ENCODE results near the gene CD276. TPM values are rescaled to one million over a fixed set of nuclear protein-coding genes. Genes with fewer than 3 reads are reported as not detected.

Gene CD276
- total RNA-seq, 1 experiment from 2014 or later: 136 TPM

DNA sequence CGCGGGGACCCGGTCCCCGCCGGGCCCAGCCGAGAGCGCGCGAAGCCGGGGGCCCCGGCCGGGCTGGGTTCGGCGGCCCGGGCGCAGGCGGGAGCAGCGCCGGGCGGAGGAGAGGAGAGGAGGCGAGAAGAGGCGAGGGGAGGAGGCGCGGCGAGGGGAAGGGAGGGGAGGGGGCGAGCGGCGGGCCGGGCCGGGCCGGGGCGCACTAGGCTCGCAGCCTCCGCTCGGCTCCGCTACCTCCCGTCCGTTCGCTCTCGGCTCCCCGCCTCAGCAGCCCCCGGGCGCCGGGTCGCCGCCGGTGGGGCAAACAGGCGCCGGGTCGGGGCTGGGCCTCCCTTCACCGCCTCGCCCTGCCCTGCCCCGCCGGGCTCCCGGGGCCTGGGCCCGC, 68.6 kb downstream of the CD276 start:
- Histone ChIP-seq H3K27me3 (ENCODE audit: control insufficient read depth, insufficient read depth, low read length) (peaks cover 12% of the 10 kb centered on the region), H3K36me3 (replicated peaks; ENCODE audit: control insufficient read depth, insufficient read depth, low read length) (no peaks in the 10 kb centered on the region)
- peak; percentile 93 for DNase-seq

GRCh38 chr15:73753250-73754130, 69.3 kb downstream of the CD276 start, which contains the start of gene INSYN1:
TSS of gene INSYN1 (minus strand) at chr15:73753351. CDS start at chr15:73751130, 2,221 bp downstream.
- DNase-seq: peak; percentile 87
- Histone ChIP-seq H3K36me3 (replicated peaks; ENCODE audit: control insufficient read depth, insufficient read depth, low read length) (no peaks in the 10 kb centered on the region), H3K27me3 (ENCODE audit: control insufficient read depth, insufficient read depth, low read length) (peaks cover 14% of the 10 kb centered on the region), H3K4me3 (ENCODE audit: insufficient read depth, low read depth, low read length) (peak within 1 kb of the TSS; percentile 71)

More for the DNA sequence above, 68.6 kb downstream of the CD276 start:
- peak overlapping the region; percentile 71 for H3K4me3 ChIP-seq (ENCODE audit: insufficient read depth, low read depth, low read length)

DNA sequence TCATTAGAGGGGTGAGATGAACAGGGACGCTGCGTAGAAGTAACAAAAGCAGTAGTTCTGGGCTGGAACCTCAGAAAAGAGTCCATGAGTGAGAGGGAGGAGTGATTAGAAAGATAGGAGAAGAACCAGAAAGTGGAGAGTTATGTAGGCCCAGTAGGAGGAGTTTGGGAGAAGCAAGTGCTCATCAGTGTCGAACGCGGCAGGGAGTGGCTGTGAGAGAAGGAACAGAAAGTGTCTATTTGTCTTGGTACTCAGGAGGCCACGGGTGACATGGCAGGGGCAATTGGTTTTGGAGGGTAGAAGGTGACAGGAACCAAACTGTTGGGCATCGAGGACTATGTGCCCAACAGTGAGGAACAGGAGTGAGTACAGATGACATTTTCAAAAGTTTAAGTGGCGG, 70.3 kb downstream of the CD276 start:
- Histone ChIP-seq H3K4me3 (ENCODE audit: insufficient read depth, low read depth, low read length) (no peak overlapping the region), H3K27me3 (ENCODE audit: control insufficient read depth, insufficient read depth, low read length) (peaks cover 14% of the 10 kb centered on the region), H3K36me3 (replicated peaks; ENCODE audit: control insufficient read depth, insufficient read depth, low read length) (no peaks in the 10 kb centered on the region)
- peak; percentile 32 for DNase-seq

DNA sequence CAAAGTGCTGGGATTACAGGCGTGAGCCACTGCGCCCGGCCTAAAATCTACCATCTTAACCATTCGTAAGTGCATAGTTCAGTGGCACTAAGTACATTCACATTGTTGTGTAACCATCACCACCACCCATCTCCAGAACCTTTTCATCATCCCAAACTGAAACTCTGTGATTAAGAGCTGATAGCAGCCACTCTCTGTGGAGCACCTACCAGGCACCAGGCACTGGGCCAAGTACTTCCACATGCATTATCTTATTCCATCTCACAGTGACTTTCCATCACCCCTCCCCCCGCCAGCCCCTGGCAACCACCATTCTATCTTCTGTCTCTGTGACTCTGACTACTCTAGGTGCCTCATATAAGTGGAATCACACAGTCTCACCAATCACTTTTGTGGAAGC, 71.3 kb downstream of the CD276 start:
- Histone ChIP-seq H3K27me3 (ENCODE audit: control insufficient read depth, insufficient read depth, low read length) (peaks cover 14% of the 10 kb centered on the region), H3K4me3 (ENCODE audit: insufficient read depth, low read depth, low read length) (no peak overlapping the region), H3K36me3 (replicated peaks; ENCODE audit: control insufficient read depth, insufficient read depth, low read length) (no peaks in the 10 kb centered on the region)
- no peak for DNase-seq

- Histone ChIP-seq H3K4me3 (ENCODE audit: insufficient read depth, low read depth, low read length) (no peak overlapping the region), H3K27me3 (ENCODE audit: control insufficient read depth, insufficient read depth, low read length) (peaks cover 14% of the 10 kb centered on the region), H3K36me3 (replicated peaks; ENCODE audit: control insufficient read depth, insufficient read depth, low read length) (no peaks in the 10 kb centered on the region)
- DNase-seq: no peak
Observed at GRCh38 chr15:73755946-73756345, 71.8 kb downstream of the CD276 start.

DNA sequence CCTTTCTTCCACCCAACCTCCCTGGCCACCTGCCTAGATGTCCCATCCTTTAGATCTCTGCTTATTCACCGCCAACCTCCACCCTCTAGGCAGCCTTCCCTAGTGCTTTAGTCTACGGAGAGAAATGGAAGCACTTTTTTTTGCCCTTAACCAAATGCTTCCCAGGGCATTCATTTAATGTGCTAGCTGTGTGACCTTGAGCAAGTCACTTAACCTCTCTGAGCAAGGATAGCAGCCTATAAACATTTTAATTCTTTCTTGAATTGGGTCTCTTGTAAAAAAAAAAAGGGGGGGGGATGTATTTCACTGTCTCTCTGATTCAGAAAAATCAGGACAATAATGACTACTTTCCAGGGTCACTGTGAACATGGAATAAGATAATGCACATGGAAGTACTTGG, 72.2 kb downstream of the CD276 start:
- peaks cover 14% of the 10 kb centered on the region for H3K27me3 ChIP-seq (ENCODE audit: control insufficient read depth, insufficient read depth, low read length)
- H3K36me3 ChIP-seq (replicated peaks; ENCODE audit: control insufficient read depth, insufficient read depth, low read length): no peaks in the 10 kb centered on the region

GRCh38 chr15:73756947-73757513, 72.8 kb downstream of the CD276 start:
- H3K36me3 ChIP-seq (replicated peaks; ENCODE audit: control insufficient read depth, insufficient read depth, low read length): no peaks in the 10 kb centered on the region
- H3K27me3 ChIP-seq (ENCODE audit: control insufficient read depth, insufficient read depth, low read length): peaks cover 11% of the 10 kb centered on the region
- DNase-seq: peak; percentile 31
- no peak overlapping the region for H3K4me3 ChIP-seq (ENCODE audit: insufficient read depth, low read depth, low read length)

More for the DNA sequence above, 72.2 kb downstream of the CD276 start:
- H3K4me3 ChIP-seq (ENCODE audit: insufficient read depth, low read depth, low read length): no peak overlapping the region
- DNase-seq: no peak

DNA sequence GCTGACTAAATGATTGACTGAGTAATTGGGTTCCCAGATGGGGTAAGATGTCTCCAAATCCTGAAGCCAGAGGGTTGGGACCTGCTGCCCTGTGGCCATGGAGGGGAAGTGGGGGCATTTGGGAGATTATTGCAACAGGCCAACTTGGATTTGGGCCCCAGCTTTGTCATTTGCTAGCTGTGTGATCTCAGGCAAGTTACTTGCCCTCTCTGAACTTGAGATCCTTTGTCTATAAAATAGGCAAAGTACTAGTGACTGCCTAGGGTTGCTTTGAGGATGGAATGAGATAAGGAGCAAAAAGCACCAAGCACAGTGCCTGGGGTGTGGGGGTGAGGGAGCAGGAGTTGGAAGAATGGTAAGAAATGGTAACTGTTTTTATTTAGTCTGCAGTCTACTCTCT, 73.4 kb downstream of the CD276 start:
- no peak overlapping the region for H3K4me3 ChIP-seq (ENCODE audit: insufficient read depth, low read depth, low read length)
- H3K27me3 ChIP-seq (ENCODE audit: control insufficient read depth, insufficient read depth, low read length): peaks cover 6% of the 10 kb centered on the region
- DNase-seq: no peak
- no peaks in the 10 kb centered on the region for H3K36me3 ChIP-seq (replicated peaks; ENCODE audit: control insufficient read depth, insufficient read depth, low read length)

GRCh38 chr15:73758461-73758860, 74.3 kb downstream of the CD276 start:
- Histone ChIP-seq H3K36me3 (replicated peaks; ENCODE audit: control insufficient read depth, insufficient read depth, low read length) (no peaks in the 10 kb centered on the region), H3K4me3 (ENCODE audit: insufficient read depth, low read depth, low read length) (no peak overlapping the region), H3K27me3 (ENCODE audit: control insufficient read depth, insufficient read depth, low read length) (peaks cover 3% of the 10 kb centered on the region; the same call in 1 of the 2 replicates)
- no peak for DNase-seq

- peaks cover 3% of the 10 kb centered on the region; the same call in 1 of the 2 replicates for H3K27me3 ChIP-seq (ENCODE audit: control insufficient read depth, insufficient read depth, low read length)
- DNase-seq: no peak
- H3K4me3 ChIP-seq (ENCODE audit: insufficient read depth, low read depth, low read length): no peak overlapping the region
- H3K36me3 ChIP-seq (replicated peaks; ENCODE audit: control insufficient read depth, insufficient read depth, low read length): no peaks in the 10 kb centered on the region
Observed at GRCh38 chr15:73760330-73761329, 76.4 kb downstream of the CD276 start.

DNA sequence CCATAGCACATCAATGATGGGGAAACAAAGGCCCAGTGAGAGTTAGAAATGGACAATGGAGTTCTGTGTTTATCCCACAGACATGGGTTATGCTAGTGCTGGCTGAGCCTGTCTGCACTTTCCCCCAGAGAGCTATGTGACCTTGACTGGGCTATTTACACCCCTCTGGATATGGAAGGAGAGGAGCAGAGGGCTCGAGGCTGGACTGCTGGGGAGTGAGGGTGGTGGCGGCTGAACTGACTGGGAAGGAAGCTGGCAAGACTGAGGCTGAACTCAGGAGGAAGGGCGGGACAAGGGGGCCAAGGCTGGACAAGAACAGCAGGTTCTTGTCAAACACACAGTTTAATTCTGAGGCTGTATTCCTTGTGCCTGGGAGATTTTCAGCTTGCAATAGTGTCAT, 79.7 kb downstream of the CD276 start:
- no peak for DNase-seq
- peaks cover 1% of the 10 kb centered on the region; the same call in 1 of the 2 replicates for H3K27me3 ChIP-seq (ENCODE audit: control insufficient read depth, insufficient read depth, low read length)
- H3K4me3 ChIP-seq (ENCODE audit: insufficient read depth, low read depth, low read length): no peak overlapping the region
- H3K36me3 ChIP-seq (replicated peaks; ENCODE audit: control insufficient read depth, insufficient read depth, low read length): no peaks in the 10 kb centered on the region
